Measurements from ENCODE around the gene RPA3.

RPA3 gene

DNA sequence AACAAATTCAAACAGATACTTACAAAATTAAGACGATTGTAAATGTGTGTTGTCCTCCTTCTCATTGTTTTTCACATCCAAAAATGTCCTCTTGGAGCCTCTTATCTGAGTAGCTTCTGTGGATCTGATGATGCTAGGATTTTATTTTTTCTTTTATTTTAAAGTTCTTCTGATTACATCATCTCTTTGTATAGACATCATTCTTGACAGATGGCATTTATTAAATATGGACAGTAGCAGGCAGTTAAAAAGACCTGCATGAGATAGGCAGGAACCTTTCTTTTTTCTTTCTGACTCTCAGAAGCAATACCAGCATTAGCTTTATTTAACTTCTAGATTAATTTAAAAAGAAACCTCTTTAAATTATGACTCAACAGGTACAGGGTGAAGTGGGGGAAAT lies at the start of gene RPA3:
Gene RPA3 (minus strand): TSS at position 116 of the 400 bp plus-strand sequence. CDS start 78,189 bp downstream, outside the sequence.
- in situ Hi-C loops (cut with MboI; ENCODE audit: low sequenced_read_pairs), result no loop called here

DNA sequence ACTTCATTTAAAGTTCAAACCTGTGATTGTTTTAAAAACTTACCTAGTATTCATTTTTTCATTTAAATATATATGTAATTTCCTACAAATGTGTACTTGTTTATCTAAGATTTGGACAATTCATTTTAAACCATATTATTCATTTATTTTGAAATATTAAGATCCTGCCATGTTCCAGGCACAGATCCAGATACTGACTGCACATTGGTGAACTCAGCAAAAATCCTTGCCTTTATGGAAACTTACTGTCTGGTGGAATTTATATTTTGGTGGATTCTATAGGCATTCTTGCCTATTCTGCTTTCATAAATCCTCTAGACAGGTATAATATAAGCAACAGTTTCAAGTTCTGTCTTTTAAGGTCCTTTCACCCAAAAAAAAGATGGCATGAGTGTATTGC lies 48.3 kb upstream of the RPA3 start:
- in situ Hi-C loops (cut with MboI; ENCODE audit: low sequenced_read_pairs), result no loop called here

DNA sequence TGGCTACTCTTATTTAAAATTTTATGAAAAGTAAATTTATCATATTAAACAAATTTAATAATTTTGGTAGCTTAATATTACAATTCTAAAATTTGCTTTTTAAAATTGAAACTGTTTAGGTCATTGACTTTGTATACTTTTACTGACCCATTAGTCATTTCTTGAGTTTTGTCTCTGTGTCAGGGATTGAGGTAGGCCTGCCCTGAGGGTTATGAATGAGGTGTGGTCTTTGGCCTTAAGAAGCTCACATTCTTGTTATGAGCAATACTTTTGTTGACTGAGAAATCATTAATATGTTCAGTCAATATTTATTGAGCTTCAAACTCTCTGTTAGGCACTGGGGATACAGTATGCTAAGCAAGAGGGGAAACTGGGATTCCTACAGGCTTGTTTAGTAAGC lies 47.0 kb upstream of the RPA3 start:
- in situ Hi-C loops (cut with MboI; ENCODE audit: low sequenced_read_pairs), result no loop called here

DNA sequence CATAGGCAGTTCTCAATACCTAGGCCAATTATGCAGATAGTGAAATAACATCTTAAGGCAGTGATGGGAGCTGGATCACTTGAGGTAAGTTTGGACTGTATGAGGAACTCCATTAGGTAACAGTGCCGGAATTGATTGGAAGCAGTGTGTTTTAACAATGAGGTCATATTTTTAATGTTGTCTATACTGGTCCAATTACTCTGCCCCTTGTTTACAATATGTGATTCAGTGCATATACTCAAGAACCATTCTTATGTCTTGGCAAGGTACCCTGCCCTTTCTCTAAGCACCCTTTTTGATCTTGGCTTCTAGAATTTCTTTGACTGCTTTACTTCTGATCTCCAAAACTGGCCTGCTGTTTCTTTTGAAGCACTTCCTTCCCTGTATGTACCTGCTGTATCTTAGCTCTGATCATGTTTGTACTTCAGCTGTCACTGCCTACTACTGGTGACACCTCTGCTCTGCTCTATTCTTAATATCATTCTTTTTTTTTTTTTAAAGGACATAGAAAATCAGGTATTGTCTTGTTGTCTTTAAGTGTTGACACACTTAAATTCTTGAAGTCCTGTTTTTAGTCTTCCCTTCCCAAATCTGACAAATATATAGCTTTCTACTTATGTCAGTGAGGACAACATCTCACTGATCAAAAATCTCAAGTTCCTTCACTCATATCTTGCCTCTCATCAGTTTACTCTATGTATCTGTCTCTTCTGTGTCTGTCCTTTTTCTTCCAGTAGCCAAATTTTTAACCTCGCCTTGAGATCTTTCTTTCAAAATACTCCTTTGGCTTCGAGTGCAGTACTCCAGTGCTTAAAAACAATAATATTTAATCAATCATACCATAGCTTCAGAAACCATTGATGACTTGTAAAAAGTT lies 46.4 kb upstream of the RPA3 start:
- in situ Hi-C loops (cut with MboI; ENCODE audit: low sequenced_read_pairs), result no loop called here

DNA sequence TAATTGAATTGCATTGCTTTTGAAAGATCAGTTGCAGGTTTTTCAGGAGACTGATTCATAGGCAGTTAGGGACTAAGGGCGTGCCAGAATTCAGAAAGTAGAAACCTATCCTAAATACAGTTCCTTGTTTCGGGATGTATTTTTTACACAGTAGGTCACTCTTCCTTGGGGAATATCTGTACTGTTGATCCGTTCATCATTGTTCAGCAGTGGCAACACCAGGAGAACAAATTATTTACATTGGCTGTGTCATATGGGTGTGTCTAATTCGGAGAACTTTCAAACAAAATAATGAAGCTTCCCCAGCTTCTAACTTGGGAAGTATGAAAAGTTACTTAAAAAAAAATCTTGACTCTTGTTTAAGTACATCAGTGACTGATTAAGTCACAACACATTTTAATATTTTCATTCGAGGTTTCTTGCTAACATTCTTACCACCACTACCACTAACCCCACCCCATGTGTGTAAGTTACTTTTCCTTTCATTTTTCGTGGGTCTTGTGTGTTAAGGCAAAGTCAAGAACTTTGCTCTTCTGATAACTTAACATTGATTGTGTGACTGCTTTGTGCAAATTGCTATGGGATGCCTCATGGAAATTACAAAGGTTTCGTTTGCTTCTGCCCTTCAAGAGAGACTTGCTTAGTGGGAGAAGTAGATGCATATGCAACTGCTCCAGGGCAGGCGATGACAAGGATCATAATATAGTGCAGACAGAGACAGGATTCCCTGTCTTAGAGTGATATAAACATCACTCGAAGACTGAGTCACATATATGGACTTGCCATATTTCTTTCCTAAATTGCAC lies 43.8 kb upstream of the RPA3 start:
- in situ Hi-C loops (cut with MboI; ENCODE audit: low sequenced_read_pairs), result no loop called here

DNA sequence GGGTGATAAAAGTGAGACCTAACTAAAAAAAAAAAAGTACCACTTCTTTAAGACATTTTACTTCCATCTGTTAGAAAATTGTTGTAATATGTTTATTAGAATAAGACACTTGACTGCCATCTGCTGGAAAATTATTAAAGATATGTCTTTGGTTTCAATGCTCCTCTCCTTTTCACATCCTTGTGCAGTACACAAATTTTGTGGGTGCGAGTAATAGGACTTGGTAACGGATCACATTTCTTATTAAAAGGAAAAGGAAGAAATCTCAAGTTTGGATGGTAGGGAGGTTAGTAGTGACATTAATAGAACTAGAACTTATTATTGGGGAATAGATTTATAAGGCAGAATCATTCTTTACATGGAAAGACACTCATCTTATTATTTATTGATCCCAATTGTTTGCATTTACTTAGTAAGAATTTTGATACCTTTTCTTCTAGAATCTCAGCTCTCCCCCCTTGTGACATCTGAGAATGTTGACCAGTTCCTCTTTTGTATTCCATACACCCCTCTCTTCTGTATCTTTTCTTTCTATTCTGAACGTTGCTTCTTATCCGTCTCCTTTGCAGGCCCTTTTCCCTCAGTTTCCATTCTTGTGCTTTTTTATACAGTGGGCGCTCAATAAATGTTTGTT lies 43.0 kb upstream of the RPA3 start:
- in situ Hi-C loops (cut with MboI; ENCODE audit: low sequenced_read_pairs), result no loop called here

DNA sequence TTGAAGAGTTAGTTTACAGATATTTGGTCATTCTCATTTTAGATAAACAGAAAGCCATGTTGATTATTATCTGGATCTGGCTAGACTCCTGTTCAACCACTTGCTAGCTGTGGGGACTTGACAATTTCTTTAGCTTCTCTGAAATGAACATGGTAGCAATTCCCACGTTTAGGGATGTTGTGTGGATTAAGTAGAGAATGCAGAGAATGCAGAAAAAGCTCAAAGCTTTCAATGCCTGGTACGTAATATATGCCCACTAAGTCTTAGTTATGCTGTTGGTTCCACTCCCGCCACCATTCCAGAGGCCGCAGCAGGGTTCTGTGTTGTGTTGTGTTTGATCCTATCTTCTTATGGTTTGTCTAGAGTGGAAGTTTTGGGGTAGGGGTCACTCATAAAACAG lies 39.2 kb upstream of the RPA3 start:
- in situ Hi-C loops (cut with MboI; ENCODE audit: low sequenced_read_pairs), result no loop called here

DNA sequence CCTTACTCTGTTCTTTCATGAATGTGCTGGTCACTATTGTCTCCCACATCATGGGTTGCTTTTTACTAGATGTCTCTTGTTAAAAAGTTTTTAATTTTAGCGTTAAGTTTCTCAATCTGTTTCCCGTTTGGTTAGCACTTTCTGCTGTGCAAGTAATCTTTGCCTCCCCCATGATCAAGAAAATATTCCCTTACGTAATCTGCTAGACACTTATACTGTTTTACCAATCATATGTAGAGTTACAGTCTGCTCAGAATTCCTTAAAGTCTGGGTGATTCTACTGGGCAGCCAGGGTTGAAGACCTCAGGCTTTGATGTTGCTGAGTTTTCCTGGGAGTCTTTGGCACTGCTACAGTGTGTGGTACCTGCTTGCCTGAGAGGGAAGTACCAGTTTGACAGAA lies 38.2 kb upstream of the RPA3 start:
- in situ Hi-C loops (cut with MboI; ENCODE audit: low sequenced_read_pairs), result no loop called here

DNA sequence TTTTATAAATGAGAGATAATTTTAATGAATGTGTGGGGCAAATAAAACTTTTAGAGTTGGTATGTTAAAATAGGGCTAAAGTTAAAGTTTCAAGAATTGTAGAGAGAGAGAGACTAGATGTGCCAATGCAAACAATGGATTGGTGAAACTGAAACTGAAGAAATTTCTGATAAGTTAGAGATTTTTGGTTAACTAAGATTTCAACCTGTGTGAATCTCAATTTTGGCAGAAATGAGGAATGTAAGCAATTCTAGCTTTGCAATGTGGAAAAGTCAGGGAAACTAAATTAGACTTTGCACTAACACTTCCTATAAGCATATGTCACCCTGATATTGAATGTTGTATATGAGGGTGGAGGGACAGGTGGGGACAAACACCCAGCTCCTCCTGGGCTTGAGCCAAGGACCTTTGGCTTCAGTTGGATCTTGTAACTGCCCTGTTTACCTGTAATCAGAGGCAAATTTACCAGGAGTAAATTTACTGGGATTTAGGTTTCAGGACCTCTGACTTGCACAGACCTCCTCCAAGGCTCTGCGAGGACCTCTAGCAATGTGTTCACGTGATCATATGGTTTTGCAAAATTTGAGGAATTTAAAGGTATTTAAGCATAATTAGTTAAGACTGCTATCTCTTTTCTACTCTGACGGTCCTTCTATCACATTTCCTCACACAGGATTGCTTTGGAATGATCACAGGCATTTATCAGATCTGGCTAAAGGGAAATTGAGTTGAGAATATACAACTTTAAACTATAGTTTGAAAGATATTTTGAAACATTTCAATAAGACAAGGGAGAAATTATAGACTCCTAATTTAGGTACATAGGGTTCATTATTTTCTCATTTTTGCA lies 33.1 kb upstream of the RPA3 start:
- in situ Hi-C loops (cut with MboI; ENCODE audit: low sequenced_read_pairs), result no loop called here

DNA sequence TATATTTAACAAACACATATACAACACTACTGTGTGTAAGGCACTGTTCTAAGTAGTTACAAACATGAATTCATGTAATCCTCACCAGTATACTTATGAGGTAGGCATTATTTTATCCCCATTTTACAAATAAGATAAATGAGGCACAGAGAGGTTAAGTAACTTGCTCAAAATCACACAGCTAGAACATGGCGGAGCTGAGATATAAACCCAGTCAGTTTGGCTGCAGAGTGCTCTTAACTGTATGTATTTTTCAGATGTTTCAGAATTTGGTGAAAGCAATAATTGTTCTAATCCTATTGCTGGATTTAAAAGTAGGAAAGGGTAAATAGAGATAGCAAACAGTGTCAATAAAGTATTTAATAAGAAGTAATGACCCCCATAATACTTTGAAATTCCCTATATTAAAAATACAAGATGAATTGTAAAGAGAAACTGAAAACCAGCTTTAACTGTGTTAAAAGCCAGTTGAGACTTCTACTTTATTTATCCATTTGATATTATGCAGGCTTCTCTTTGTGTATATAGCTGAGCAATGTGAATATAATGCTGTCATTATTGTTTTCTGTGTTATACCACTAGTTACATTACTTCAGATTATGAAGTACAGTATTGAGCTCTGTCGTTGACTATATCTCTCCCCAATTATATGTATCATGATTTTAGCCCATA lies 32.3 kb upstream of the RPA3 start:
- in situ Hi-C loops (cut with MboI; ENCODE audit: low sequenced_read_pairs), result no loop called here

DNA sequence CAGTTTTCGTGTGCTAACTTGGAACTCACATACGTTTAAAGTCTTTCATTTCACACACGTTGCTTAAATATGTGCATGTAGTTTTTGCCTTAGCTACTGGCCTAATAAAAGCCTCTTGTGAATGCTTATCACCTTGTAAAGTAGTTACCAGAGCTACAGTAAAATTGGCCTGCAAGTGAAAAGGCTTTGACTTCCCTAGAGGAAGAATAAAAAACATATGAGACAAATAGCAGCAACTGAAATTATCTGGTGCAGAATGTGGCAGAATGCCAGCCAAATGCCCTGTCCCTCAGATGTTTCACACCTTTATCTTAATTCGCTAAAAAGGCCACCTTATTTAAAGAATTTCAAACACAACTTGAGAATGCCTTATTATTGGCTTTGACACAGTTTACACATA lies 28.1 kb upstream of the RPA3 start:
- in situ Hi-C loops (cut with MboI; ENCODE audit: low sequenced_read_pairs), result no loop called here

DNA sequence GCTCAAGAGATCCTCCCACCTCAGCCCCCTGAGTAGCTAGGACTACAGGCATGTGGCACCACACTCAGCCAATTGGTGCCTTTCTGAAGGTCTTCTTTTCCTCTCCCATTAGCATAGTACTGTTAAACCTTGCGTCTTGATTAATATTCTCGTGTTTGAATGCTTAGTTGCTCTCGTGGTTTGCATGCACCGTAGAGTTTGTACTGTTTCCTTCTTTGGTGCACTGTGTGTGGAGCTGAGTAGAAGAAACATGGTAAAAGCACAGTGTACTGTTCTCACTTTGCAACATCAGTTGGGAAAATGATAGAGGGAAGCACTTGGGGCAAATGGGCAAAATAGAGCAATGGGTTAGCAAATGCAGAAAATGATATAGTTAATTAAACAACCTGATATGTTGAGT lies 27.6 kb upstream of the RPA3 start:
- in situ Hi-C loops (cut with MboI; ENCODE audit: low sequenced_read_pairs), result no loop called here

DNA sequence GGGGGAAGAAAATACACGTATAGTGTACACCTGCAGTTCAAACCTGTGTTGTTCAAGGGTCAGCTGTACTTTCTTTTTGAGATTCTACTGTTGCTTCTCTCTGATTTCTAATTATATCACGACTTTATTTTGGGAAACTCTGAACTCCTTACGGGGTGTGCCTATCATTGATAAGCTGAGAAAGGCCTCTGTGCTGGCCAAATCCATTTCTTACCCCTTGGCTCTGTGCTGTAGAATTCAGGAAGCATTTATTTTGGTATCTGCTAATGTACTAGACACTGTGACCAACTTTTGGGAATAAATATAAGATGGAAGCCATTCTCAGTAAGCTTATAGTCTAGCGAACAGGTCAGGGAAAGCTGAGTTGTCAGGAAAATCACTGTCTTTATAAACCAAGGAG lies 26.9 kb upstream of the RPA3 start:
- in situ Hi-C loops (cut with MboI; ENCODE audit: low sequenced_read_pairs), result no loop called here

DNA sequence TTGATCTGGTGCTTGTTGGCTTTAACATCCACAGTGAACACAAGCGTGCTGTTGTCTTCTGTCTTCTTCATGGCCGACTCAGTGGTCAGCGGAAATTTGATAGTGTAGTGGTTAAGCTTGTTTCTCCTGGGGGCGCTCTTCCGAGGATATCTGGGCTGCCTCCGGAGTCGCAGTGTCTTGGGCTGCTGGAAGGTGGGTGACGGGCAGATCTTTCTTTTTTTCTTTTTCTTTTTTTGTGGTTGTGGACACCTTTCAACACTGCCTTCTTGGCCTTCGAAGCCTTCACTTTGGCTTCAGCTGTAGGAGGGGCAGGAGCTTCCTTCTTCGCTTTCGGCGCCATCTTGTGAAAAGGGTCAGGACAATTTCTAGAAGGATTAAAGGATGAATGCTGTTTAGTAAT lies 23.8 kb upstream of the RPA3 start:
- in situ Hi-C loops (cut with MboI; ENCODE audit: low sequenced_read_pairs), result no loop called here

DNA sequence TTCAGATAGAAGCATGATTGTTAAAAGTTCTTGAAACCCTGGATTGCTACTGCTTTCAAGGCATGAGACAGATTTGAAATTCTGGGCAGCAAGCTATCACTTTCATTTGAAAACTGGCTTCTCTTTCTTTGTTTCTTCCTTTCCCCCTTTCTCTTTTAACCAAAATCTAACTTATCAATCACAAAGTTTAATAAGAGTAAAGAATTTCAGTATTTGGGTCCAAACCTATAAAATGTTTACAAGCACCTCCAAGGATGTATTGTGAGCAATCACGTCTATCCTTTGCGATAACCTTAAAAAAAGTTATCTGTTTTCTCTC lies 21.6 kb upstream of the RPA3 start:
- in situ Hi-C loops (cut with MboI; ENCODE audit: low sequenced_read_pairs), result no loop called here

DNA sequence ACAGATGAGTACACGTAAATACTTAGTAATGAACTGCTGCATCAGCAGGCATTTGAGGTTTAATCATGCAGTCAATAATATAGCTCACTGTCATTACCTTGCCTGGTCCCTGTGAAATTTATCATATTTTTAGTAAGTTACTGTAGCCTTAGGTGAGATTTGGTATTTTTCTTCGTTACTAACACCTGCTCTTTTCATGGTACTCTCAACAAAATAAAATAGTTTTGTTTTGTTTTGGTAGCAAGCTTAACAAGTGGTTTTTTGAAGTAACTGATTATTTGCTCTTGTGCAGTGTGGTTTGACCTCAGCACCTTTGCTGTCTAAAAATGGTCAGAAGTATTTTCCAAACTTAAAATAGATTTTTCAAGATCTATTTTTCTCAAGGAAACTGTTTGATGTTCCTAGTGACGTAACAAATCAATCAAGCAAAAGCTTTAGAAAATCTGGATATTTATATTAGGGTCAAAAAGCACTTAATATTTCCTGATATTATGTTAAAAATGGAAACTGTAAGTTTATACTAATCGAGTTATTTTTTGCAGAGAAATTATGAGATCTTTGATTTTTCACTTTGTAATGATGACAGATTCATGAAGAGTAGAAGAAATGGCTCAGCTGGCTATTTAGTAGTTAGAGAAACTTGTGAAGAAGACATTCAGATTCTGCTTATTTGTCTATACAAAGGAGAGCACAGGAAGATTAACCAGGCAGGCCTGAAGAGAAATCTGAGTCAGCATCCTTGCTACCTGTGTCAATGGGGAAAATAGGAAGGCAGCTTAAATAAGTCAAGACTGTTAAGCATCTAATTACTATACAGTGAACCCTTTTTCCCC lies 21.0 kb upstream of the RPA3 start:
- in situ Hi-C loops (cut with MboI; ENCODE audit: low sequenced_read_pairs), result no loop called here

DNA sequence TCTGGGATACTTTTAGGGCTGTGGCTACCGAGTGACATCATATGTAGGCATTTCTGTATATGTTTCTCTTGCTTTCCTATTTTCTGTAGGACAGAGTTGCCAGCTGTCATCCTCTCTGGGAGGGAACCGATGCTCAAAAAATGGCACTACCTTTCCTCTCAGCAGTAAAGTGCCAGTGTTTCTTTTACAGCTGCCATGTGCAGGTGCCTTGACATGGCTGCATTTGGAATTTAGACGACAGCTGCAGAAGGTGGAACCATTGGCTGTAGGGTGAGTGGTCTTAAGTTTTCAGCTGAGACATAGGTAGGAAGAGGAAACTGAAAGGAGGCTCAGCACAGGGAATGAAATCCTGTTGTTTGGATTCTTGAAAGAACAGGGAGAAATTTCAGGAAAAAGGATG lies 20.2 kb upstream of the RPA3 start:
- in situ Hi-C loops (cut with MboI; ENCODE audit: low sequenced_read_pairs), result no loop called here

DNA sequence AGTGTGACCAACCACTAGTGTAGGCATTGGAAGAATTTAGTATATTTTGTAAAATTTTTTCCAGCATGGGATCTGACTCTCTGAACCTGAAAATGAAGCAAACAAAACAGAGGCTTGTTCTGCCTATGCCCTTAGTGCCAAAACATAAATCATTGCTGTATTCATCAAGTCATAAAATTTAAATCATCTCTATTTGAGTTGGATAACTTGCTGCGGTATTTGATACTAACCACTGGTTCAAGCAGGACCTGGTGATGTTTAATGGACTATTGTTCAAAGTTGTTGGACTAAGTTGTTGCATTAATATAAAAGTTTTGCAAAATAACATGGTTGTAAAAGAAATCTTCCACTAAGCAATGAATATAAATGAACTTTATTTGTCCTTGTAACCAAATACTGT lies 19.8 kb upstream of the RPA3 start:
- in situ Hi-C loops (cut with MboI; ENCODE audit: low sequenced_read_pairs), result no loop called here

DNA sequence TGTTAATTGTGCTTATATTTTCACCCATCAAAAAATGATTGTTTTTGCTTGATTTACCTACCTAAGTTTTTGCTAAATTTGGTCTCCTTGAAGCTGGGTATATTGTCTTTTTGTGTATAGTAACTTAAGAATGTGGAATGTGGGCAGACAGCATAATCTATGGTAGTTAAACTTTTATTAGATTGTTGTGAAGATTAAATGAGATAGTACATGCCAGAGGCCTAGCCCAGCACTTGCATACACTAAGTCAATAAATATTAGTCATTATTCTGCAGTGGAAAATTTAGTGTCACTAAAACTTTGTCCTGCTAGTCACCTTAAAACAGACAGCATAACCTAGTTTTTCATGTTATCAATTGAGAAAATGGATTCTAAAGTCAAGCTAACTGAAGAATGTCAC lies 19.3 kb upstream of the RPA3 start:
- in situ Hi-C loops (cut with MboI; ENCODE audit: low sequenced_read_pairs), result no loop called here

DNA sequence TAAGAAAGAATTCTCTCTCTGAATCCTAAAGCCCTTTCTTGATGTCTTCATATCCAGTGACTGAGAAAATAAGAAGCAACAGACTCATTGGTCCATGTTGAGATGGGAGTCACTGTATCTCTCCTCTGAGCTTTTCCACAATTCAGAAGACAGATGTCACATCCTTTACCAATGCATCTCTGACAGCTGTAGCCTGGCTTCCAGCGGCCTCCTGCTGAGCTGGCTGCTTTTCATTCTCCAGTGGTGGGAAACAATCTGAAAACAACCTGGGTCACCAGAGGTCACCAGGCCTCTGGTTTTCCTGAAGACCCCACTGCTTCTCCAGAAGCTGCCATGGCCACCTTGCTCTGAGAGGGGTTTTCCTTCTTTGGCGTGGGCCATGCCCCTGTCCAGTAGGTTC lies 18.3 kb upstream of the RPA3 start:
- in situ Hi-C loops (cut with MboI; ENCODE audit: low sequenced_read_pairs), result no loop called here

Measured in HL-60/S4 (cell line).